ENCODE data around the gene HOXA7. TPM values are rescaled to one million over a fixed set of nuclear protein-coding genes. Genes with fewer than 3 reads are reported as not detected.
A peak's percentile ranks its signal among the peaks of the same experiment; 100 is the strongest.

HOXA7 gene
- total and polyA plus RNA-seq, 2 experiments from 2014 or later: 6.6 to 15.8 TPM

- no peaks in the 10 kb centered on the region for H3K9me2 ChIP-seq (ENCODE audit: insufficient read depth)
- no peaks in the 10 kb centered on the region for H3K79me2 ChIP-seq (ENCODE audit: insufficient read depth)
- no peaks in the 10 kb centered on the region for H3K27me3 ChIP-seq (replicated peaks; ENCODE audit: insufficient read depth)
- no peak overlapping the region for H3K4me3 ChIP-seq
- TF ChIP-seq EZH2 (IDR thresholded peaks at IDR 0.05; ENCODE audit: insufficient read depth, poor library complexity, severe bottlenecking) (no peak), EZH2phosphoT487 (IDR thresholded peaks at IDR 0.05; ENCODE audit: insufficient read depth, low read depth) (no peak)
- H3F3A ChIP-seq (ENCODE audit: insufficient read depth): peaks cover 11% of the 10 kb centered on the region; the same call in 1 of the 2 replicates
- H3K9ac ChIP-seq: no peak overlapping the region
- H4K20me1 ChIP-seq (ENCODE audit: insufficient read depth): no peaks in the 10 kb centered on the region
- H3K9me3 ChIP-seq (ENCODE audit: low read depth): no peaks in the 10 kb centered on the region
- WGBS, 2 experiments (ENCODE audit: low coverage in 1 of 2, low lambda C conversion rate in 2 of 2, missing lambda C conversion rate in 2 of 2): 79 to 89% methylated on average over 30 to 46 of the region's 57 CpGs
- H3K27ac ChIP-seq: no peak overlapping the region
- H3K4me2 ChIP-seq (ENCODE audit: unreplicated experiment): no peak overlapping the region
- no peak for DNase-seq
- in situ Hi-C loops (cut with MboI): no loop called here
- peaks cover 7% of the 10 kb centered on the region; the same call in 1 of the 2 replicates for H3K4me1 ChIP-seq (ENCODE audit: insufficient read depth)
- H3K36me3 ChIP-seq (ENCODE audit: low read depth): no peaks in the 10 kb centered on the region
- no peak overlapping the region for H2AFZ ChIP-seq
These were observed 43.2 kb downstream of the HOXA7 start for GRCh38 chr7:27112955-27113949.

- H4K20me1 ChIP-seq (ENCODE audit: insufficient read depth): no peaks in the 10 kb centered on the region
- H3K79me2 ChIP-seq (ENCODE audit: insufficient read depth): no peaks in the 10 kb centered on the region
- TF ChIP-seq EZH2 (IDR thresholded peaks at IDR 0.05; ENCODE audit: insufficient read depth, poor library complexity, severe bottlenecking): no peak
- no peak overlapping the region for H3K4me2 ChIP-seq (ENCODE audit: unreplicated experiment)
- no peaks in the 10 kb centered on the region for H3K36me3 ChIP-seq (ENCODE audit: low read depth)
- H3K4me3 ChIP-seq: no peak overlapping the region
- DNase-seq: no peak
- peaks cover 11% of the 10 kb centered on the region; the same call in 1 of the 2 replicates for H3F3A ChIP-seq (ENCODE audit: insufficient read depth)
- peaks cover 7% of the 10 kb centered on the region; the same call in 1 of the 2 replicates for H3K4me1 ChIP-seq (ENCODE audit: insufficient read depth)
- no peak overlapping the region for H3K9ac ChIP-seq
- WGBS, 2 experiments (ENCODE audit: low coverage in 1 of 2, low lambda C conversion rate in 2 of 2, missing lambda C conversion rate in 2 of 2): 67 to 68% methylated on average over 4 of the region's 4 CpGs
- in situ Hi-C loops (cut with MboI): no loop called here
- no peaks in the 10 kb centered on the region for H3K9me2 ChIP-seq (ENCODE audit: insufficient read depth)
- H3K27me3 ChIP-seq (replicated peaks; ENCODE audit: insufficient read depth): no peaks in the 10 kb centered on the region
- no peak overlapping the region for H2AFZ ChIP-seq
- H3K9me3 ChIP-seq (ENCODE audit: low read depth): no peaks in the 10 kb centered on the region
- no peak overlapping the region for H3K27ac ChIP-seq
These were observed 44.1 kb downstream of the HOXA7 start for GRCh38 chr7:27112361-27112760.

GRCh38 chr7:27111751-27112277 is 44.7 kb downstream of the HOXA7 start:
- H2AFZ ChIP-seq: no peak overlapping the region
- WGBS, 2 experiments (ENCODE audit: low coverage in 1 of 2, low lambda C conversion rate in 2 of 2, missing lambda C conversion rate in 2 of 2): 96 to 99% methylated on average over 4 of the region's 4 CpGs
- TF ChIP-seq EZH2phosphoT487 (IDR thresholded peaks at IDR 0.05; ENCODE audit: insufficient read depth, low read depth) (no peak), EZH2 (IDR thresholded peaks at IDR 0.05; ENCODE audit: insufficient read depth, poor library complexity, severe bottlenecking) (no peak)
- no peak overlapping the region for H3K4me3 ChIP-seq
- no peak overlapping the region for H3K4me2 ChIP-seq (ENCODE audit: unreplicated experiment)
- no peaks in the 10 kb centered on the region for H3K9me2 ChIP-seq (ENCODE audit: insufficient read depth)
- DNase-seq: no peak
- no peaks in the 10 kb centered on the region for H3K27me3 ChIP-seq (replicated peaks; ENCODE audit: insufficient read depth)
- no peaks in the 10 kb centered on the region for H3K9me3 ChIP-seq (ENCODE audit: low read depth)
- H4K20me1 ChIP-seq (ENCODE audit: insufficient read depth): no peaks in the 10 kb centered on the region
- H3F3A ChIP-seq (ENCODE audit: insufficient read depth): peaks cover 11% of the 10 kb centered on the region; the same call in 1 of the 2 replicates
- no peak overlapping the region for H3K9ac ChIP-seq
- in situ Hi-C loops (cut with MboI): no loop called here
- peaks cover 5% of the 10 kb centered on the region; the same call in 1 of the 2 replicates for H3K36me3 ChIP-seq (ENCODE audit: low read depth)
- peaks cover 7% of the 10 kb centered on the region; the same call in 1 of the 2 replicates for H3K4me1 ChIP-seq (ENCODE audit: insufficient read depth)
- no peaks in the 10 kb centered on the region for H3K79me2 ChIP-seq (ENCODE audit: insufficient read depth)
- H3K27ac ChIP-seq: no peak overlapping the region

GRCh38 chr7:27111042-27111750 is 45.3 kb downstream of the HOXA7 start:
- no peak overlapping the region for H3K4me2 ChIP-seq (ENCODE audit: unreplicated experiment)
- peaks cover 11% of the 10 kb centered on the region; the same call in 1 of the 2 replicates for H3F3A ChIP-seq (ENCODE audit: insufficient read depth)
- H3K9me2 ChIP-seq (ENCODE audit: insufficient read depth): no peaks in the 10 kb centered on the region
- WGBS, 2 experiments (ENCODE audit: low coverage in 1 of 2, low lambda C conversion rate in 2 of 2, missing lambda C conversion rate in 2 of 2): 94 to 95% methylated on average over 6 of the region's 6 CpGs
- H3K4me3 ChIP-seq: no peak overlapping the region
- no peak overlapping the region for H2AFZ ChIP-seq
- H3K4me1 ChIP-seq (ENCODE audit: insufficient read depth): peaks cover 7% of the 10 kb centered on the region; the same call in 1 of the 2 replicates
- H3K36me3 ChIP-seq (ENCODE audit: low read depth): peaks cover 6% of the 10 kb centered on the region; the same call in 1 of the 2 replicates
- H3K9ac ChIP-seq: no peak overlapping the region
- no peak for TF ChIP-seq EZH2 (IDR thresholded peaks at IDR 0.05; ENCODE audit: insufficient read depth, poor library complexity, severe bottlenecking)
- no peak for TF ChIP-seq EZH2phosphoT487 (IDR thresholded peaks at IDR 0.05; ENCODE audit: insufficient read depth, low read depth)
- no peaks in the 10 kb centered on the region for H3K9me3 ChIP-seq (ENCODE audit: low read depth)
- in situ Hi-C loops (cut with MboI): no loop called here
- H3K27ac ChIP-seq: no peak overlapping the region
- H4K20me1 ChIP-seq (ENCODE audit: insufficient read depth): no peaks in the 10 kb centered on the region
- peak; percentile 24 for DNase-seq
- no peaks in the 10 kb centered on the region for H3K79me2 ChIP-seq (ENCODE audit: insufficient read depth)
- H3K27me3 ChIP-seq (replicated peaks; ENCODE audit: insufficient read depth): no peaks in the 10 kb centered on the region
